Right ventricle myocardium inferior (tissue), 1 donor: ENCODE data around the gene HECA. TPM values are rescaled to one million over a fixed set of nuclear protein-coding genes. Genes with fewer than 3 reads are reported as not detected.
"Not testable (repeated sequence)": the region's sequence is repeated elsewhere in the genome, so short reads cannot be mapped to it uniquely, and the experiment has no call there.

Experiments used
- ATAC-seq: fragments of 200-7000 bp; cut with Tn5 transposase; one replicate; pipeline ENCODE4 v1.9.1; 2020; ENCODE audit warnings: mild to moderate bottlenecking, moderate library complexity
- DNase-seq: peaks from one replicate; pipeline ENCODE4 v3.0.0; 2021; ENCODE audit errors: missing footprints
- intact Hi-C: fragments of 100-400 bp; cut with DNase I; formaldehyde crosslinking; loops from one replicate; pipeline ENCODE4 v1.11.0; 2022
- total RNA-seq: library from RNA; stranded (reverse); fragmentation: NEBNext Ultra II Directional; extraction: Animal tissue kit (Norgen Biotek cat#: 25700); gene quantifications from one replicate; pipeline ENCODE4 v1.2.1, GENCODE V29; 2021
- donor health status: DM: no; HTN: yes; CAD: no; lungs with severe emphysema.

Gene HECA
- total RNA-seq, 1 donor from 2014 or later: 54.9 TPM

- intact Hi-C loops: no loop called here
- DNase-seq (no peak), ATAC-seq (no peak)
Observed at GRCh38 chr6:139133262-139134063, 1.4 kb upstream of the HECA start.

GRCh38 chr6:139134064-139134395 lies 850 bp upstream of the HECA start:
- intact Hi-C loops: no loop called here
- no peak for ATAC-seq
- DNase-seq: no peak

- peak; percentile 47 for ATAC-seq
- intact Hi-C loops: loop anchor here (1.0 to 5.0 kb wide), 3 partner anchors 15 to 151 kb away; no protein-coding TSS in a partner anchor
- DNase-seq: peak; percentile 92
Observed at GRCh38 chr6:139135578-139136545, 982 bp downstream of the HECA start.

- intact Hi-C loops: loop anchor here (2.0 to 5.0 kb wide), 2 partner anchors 13 to 150 kb away; no protein-coding TSS in a partner anchor
- DNase-seq (no peak), ATAC-seq (no peak)
Observed at GRCh38 chr6:139137706-139138105, 2.8 kb downstream of the HECA start.

- intact Hi-C loops: not testable (repeated sequence)
Observed at GRCh38 chr6:139140854-139141253, 6.0 kb downstream of the HECA start.

GRCh38 chr6:139142262-139142661 lies 7.4 kb downstream of the HECA start:
- no peak for ATAC-seq
- intact Hi-C loops: no loop called here

More at GRCh38 chr6:139140854-139141253, 6.0 kb downstream of the HECA start:
- DNase-seq, ATAC-seq: not testable (repeated sequence)

GRCh38 chr6:139143111-139143510 lies 8.2 kb downstream of the HECA start:
- no peak for ATAC-seq
- intact Hi-C loops: no loop called here
- no peak for DNase-seq

More at GRCh38 chr6:139142262-139142661, 7.4 kb downstream of the HECA start:
- no peak for DNase-seq

- intact Hi-C loops: no loop called here
- DNase-seq (no peak), ATAC-seq (no peak)
Observed at GRCh38 chr6:139144490-139145085, 9.7 kb downstream of the HECA start.

GRCh38 chr6:139145661-139146060 lies 10.8 kb downstream of the HECA start:
- no peak for ATAC-seq
- no peak for DNase-seq
- intact Hi-C loops: no loop called here

GRCh38 chr6:139146317-139146726 lies 11.4 kb downstream of the HECA start:
- intact Hi-C loops: no loop called here
- ATAC-seq (peak; percentile 41), DNase-seq (no peak)

- intact Hi-C loops: no loop called here
- ATAC-seq: no peak
- DNase-seq: no peak
Observed at GRCh38 chr6:139147628-139148027, 12.7 kb downstream of the HECA start.

- no peak for ATAC-seq
- no peak for DNase-seq
- intact Hi-C loops: no loop called here
Observed at GRCh38 chr6:139148557-139149235, 13.8 kb downstream of the HECA start.

GRCh38 chr6:139149383-139149782 lies 14.5 kb downstream of the HECA start:
- DNase-seq (no peak), ATAC-seq (peak; percentile 50)
- intact Hi-C loops: no loop called here

GRCh38 chr6:139150920-139151319 lies 16.0 kb downstream of the HECA start:
- intact Hi-C loops: loop anchor here (2.0 kb wide), 1 partner anchor 14 kb away; no protein-coding TSS in a partner anchor
- no peak for ATAC-seq
- no peak for DNase-seq

- no peak for DNase-seq
- ATAC-seq: no peak
- intact Hi-C loops: loop anchor here (2.0 kb wide), 1 partner anchor 15 kb away; no protein-coding TSS in a partner anchor
Observed at GRCh38 chr6:139151425-139152087, 16.7 kb downstream of the HECA start.

- intact Hi-C loops: no loop called here
- ATAC-seq (no peak), DNase-seq (no peak)
Observed at GRCh38 chr6:139152088-139152891, 17.4 kb downstream of the HECA start.

- intact Hi-C loops: no loop called here
- no peak for ATAC-seq
Observed at GRCh38 chr6:139152892-139153271, 18.0 kb downstream of the HECA start.

More at GRCh38 chr6:139152892-139153271, 18.0 kb downstream of the HECA start:
- no peak for DNase-seq
